Measurements from ENCODE around the gene DOCK10.

- TF ChIP-seq POLR2AphosphoS5 (IDR thresholded peaks at IDR 0.05; ENCODE audit: low read depth, low read length), result no peak
- no peak for TF ChIP-seq CTCF (IDR thresholded peaks at IDR 0.05)
- no peak for TF ChIP-seq TCF7L2 (IDR thresholded peaks at IDR 0.05; ENCODE audit: low read depth, low read length)
- TF ChIP-seq REST (IDR thresholded peaks at IDR 0.05; ENCODE audit: insufficient read depth in 1 of 2, low read depth in 2 of 2, low read length in 1 of 2), result no peak
Measured at GRCh38 chr2:225086915-225087314, 44.6 kb upstream of the DOCK10 start.

All from Panc1 (cell line).